Glomerular endothelial cell (primary cell): ENCODE data around the gene LARGE1. TPM values are rescaled to one million over a fixed set of nuclear protein-coding genes. Genes with fewer than 3 reads are reported as not detected.

Source experiments
- DNase-seq: peaks from one replicate; pipeline ENCODE4 v3.0.0-alpha.2; 2011; ENCODE audit warnings: low read depth, low spot score; ENCODE audit errors: extremely low read depth
- total RNA-seq: library from RNA; depleted of rRNA; stranded (reverse); fragments of >200 nt; gene quantifications from 2 replicates; pipeline ENCODE4 v1.2.3, GENCODE V29; 2015

LARGE1 gene
- total RNA-seq, 1 donor from 2014 or later = 18.2 TPM

- DNase-seq = no peak
Observed at GRCh38 chr22:33886696-33887095, 33.6 kb downstream of the LARGE1 start.

DNA sequence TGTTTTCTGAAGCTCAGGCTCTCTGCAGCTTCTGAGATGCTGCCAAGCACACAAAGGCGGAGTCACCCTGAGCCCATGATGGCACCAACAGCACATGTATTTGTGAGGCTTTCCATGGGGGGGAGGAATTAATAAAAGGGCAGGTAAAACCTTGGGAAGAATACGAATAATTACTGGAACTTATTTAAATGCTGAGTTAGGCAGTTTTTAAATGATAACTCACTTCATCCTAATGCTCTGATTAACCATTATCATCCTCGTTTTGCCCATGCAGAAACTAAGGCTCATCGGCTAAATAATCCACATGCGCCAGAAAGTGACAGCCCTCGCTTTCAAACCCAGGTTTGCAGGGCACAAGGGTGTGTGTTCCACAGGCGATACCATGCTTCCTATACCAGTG is 35.4 kb downstream of the LARGE1 start:
- DNase-seq = no peak

- DNase-seq = no peak
Observed at GRCh38 chr22:33883961-33884808, 36.1 kb downstream of the LARGE1 start.

- DNase-seq = no peak
Observed at GRCh38 chr22:33883561-33883960, 36.7 kb downstream of the LARGE1 start.

DNA sequence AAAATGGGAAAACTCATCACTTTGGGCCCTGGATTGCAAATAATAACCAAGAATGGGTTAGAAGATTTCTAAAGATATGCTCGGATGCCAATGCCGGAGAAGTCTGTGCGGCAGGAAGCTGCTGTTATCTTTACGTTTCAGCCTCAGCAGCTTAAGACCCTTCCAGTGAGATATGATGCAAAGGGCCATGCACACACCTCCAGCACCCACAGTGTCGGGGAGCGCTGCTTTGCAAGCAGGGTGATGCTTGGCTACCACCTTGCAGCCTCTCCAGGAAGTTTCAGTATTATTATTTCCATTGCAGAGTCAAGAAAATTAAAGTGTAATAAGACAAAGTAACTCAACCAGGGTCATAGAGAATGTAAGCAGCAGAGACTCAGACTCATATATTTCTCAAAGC is 37.3 kb downstream of the LARGE1 start:
- no peak for DNase-seq

DNA sequence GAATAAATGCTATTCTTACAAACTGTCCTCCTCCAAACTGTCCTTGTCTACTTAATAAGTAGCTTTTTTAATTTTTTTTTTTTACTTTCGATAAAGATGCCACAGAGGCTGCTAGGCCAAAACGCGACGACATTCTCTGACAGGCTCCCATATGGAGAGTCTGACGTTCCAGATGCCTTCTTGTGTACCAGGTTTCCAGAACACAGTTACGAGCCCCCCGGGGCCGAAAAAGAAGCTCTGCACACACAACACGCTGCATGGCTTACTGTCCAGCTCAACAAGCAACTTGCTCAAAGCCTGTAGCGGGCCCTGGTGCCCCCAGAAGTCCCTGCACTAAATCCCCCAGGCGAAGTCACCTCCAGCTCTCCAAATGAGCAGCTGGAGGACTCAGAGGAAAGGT is 39.3 kb downstream of the LARGE1 start:
- DNase-seq = no peak

DNA sequence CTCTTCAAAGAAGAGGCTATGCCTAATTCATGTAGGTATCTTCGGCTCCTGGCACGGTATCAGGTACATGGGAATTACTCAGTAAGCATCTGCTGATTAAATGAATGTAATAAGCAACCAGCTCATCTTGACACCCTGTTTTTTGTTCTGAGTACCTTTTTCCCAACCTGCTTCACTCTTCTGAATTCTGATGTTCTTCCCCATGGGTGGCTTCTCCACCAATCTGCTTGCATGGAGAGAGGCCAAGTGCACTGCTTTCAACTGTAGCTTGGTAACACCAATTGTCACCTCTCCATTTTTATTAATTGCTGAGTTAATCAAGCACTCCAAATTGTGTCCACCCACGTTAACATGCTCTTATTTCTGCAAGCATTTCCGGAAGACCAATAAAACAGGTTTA is 40.5 kb downstream of the LARGE1 start:
- DNase-seq = no peak

- DNase-seq = no peak
Observed at GRCh38 chr22:33875316-33875715, 45.0 kb downstream of the LARGE1 start.

- DNase-seq = no peak
Observed at GRCh38 chr22:33874206-33874605, 46.1 kb downstream of the LARGE1 start.

DNA sequence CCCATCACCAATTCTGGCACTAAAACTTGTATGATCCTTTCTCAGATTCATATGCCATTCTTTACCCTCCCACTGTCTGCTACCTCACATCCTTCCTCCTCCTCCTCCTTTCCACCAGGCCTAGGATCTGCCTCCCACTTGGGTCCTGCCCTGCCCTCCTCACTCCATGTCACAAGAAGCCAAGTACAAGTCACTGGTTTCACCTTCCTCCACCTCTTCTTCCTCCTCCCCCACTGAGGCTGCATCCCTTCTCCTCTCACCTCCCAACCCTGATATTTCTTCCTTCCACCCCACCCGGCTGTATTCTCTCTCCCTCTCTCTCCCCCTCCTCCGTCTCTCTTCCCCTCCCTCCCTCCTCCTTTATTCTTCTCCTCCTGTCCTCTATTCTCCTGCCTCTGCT is 46.6 kb downstream of the LARGE1 start:
- DNase-seq = no peak

GRCh38 chr22:33873186-33873585 is 47.1 kb downstream of the LARGE1 start:
- DNase-seq = no peak

- DNase-seq = no peak
Observed at GRCh38 chr22:33871935-33872334, 48.3 kb downstream of the LARGE1 start.

DNA sequence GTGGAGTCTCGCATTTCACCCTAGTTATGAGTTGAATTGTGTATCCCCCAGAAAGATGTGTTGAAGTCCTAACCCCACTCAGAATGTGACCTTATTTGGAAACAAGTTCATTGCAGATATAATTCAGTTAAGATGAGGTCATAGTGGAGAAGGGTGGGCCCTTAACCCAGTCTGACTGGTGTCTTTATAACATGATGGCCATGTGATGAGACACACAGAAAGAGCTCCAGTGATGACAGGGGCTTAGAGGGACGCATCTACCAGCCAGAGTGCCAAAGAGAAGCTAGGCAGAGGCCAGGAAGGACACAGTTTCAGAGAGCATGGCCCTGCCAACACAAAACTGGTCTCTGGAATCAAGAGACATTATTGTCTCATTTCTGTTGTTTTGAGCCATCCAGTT is 50.3 kb downstream of the LARGE1 start:
- no peak for DNase-seq

GRCh38 chr22:33867971-33868370 is 52.3 kb downstream of the LARGE1 start:
- DNase-seq = no peak

DNA sequence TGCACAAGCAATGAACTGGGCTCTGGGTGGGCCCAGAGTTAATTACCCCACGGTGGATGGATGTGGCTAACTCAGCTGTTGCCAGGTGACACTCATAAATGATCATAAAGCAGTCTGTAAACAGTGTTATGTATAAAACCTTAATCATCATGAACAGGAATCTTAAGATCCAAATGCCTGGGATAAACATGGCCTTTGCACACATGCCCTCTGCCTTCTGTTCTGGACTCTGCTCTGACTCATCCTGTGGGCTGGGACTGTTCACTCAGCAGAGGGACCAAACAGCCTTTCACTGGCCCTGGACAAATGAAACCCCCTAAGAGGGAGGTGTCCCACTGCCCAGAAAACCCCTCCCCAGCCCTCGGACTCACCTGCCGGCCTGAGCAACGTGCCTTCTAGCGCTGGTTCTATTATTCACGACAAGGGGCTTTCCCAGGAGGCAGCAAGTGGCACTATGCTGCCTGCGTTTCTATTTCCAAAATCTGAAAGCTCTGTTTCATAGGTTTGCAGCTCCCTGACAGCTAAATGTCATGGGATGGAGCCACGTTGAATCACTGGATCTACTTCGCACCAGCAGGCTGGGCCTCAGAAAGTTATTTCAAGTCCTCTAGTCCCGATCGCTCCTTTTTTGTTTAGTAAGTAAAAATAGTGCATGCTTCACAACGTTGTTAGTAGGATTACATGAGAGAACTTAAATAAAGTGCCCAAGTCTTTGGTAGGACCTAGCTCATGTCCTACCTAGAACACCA is 53.0 kb downstream of the LARGE1 start:
- no peak for DNase-seq

DNA sequence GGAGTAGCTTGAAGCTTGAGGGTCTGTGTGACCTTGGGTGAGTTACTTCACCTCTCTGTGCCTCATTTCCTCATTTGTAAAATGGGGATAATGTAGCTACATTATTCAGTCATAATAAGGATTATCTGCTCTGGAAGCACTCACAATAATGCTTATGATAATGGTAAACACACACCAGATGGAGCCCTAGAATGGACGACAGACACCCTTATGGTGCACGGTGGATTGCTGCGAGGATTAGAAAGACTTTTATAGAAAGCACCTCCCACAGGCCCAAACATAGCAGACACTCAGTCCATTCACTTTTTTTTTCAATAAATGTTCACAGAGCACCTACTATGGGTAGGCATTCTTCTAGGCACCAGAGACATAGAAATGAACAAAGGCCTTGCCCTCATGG is 53.8 kb downstream of the LARGE1 start:
- DNase-seq = no peak

GRCh38 chr22:33865996-33866395 is 54.3 kb downstream of the LARGE1 start:
- no peak for DNase-seq

DNA sequence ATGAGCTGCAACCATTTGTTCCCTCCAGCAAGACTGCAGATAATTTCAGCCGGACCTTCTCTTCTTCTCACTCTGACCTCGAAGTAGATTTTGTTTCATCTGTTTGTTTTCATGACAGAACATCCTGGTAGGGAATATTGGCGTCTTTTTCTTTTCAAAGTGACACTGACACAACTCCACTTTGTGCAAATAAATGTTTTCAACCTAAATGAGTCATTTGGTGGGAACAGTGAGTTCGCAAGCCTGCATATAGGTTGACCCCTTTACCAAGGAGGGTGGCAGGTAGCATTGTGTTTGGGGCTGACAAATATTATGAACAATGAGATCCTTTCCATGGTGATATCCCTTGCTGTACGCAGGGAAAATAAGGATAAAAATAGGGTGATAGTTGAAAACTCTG is 55.0 kb downstream of the LARGE1 start:
- DNase-seq = no peak

DNA sequence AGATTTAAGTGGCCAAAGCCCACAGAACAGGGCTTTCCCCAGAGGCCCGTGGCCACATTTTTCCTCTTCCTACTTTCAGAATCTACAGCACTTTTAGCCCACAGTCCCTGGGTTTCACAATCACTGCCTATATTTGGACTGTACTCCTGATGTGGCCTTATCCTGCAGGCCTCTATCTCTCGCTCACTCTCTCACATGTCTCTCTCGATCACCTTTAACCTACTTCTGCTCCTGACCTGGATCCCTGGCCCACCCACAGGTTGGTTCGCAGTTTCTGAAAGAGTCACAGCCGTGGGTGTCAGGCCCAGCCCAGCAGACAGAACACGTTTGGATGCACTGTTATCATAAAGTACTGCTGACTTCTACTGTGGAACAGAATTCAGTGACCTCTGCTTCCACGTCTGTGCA is 55.5 kb downstream of the LARGE1 start:
- DNase-seq = no peak

DNA sequence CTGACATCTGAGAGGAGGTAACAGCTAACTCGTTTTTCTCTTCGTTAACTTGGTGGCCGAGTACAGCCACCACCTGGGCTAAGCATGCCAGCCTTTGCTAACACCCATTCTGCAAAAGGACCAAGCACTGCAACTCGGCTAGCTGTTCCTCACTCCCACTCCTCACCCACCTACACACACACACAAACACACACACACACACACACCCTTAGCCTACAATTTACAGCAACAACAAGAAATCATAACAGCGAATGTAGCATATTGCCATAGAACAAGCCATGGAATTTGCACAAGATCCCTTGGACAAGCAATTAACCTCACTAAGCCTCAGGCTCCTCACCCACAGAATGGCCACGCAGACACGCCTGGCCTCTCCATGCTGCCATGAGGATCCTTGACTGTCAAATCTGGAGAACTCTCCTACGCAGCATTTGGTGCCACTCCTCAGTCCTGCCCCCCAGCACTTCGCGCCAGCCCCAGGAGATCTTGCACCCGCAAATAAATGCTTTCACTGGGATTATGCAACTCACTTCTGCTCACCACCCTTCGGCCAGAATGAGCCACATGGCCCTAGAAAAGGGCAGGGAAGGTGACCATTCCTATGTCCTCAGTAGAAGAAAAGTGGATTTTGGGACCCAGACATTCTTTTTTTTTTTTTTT is 58.9 kb downstream of the LARGE1 start:
- DNase-seq = no peak

GRCh38 chr22:33860386-33860785 is 59.9 kb downstream of the LARGE1 start:
- no peak for DNase-seq

- no peak for DNase-seq
Observed at GRCh38 chr22:33859311-33859710, 61.0 kb downstream of the LARGE1 start.
